HCT116 (cell line): ENCODE data around the gene PDE6D. TPM values are rescaled to one million over a fixed set of nuclear protein-coding genes. Genes with fewer than 3 reads are reported as not detected.
"Not testable (repeated sequence)": the region's sequence is repeated elsewhere in the genome, so short reads cannot be mapped to it uniquely, and the experiment has no call there.

Experiments
- ATAC-seq: fragments of 200-7000 bp; cut with Tn5 transposase; 2 replicates; pipeline ENCODE4 v1.9.1; 2020; ENCODE audit warnings: mild to moderate bottlenecking, moderate library complexity
- BruUV-seq: library from RNA; stranded (reverse); fragments of 400-500 nt; replicated peaks from 2 replicates; lab custom pipeline; 2021; lab: Mats Ljungman, UMichigan
- CTCF ChIA-PET: fragments of 300-600 bp; sonication (Branson Sonifier 250); formaldehyde crosslinking; loops from one replicate; lab custom pipeline; 2021; ENCODE audit warnings: antibody characterized with exemption; lab: Charles Lee
- POLR2A ChIA-PET: fragments of 300-600, 350-600 bp; sonication (Branson Sonifier 250); formaldehyde crosslinking; loops from one replicate; lab custom pipeline; 2021; ENCODE audit warnings: antibody characterized with exemption; lab: Charles Lee
- RAD21 ChIA-PET, 2 experiments: fragments of 300-600 bp; sonication (Branson Sonifier 250); formaldehyde crosslinking; loops; one replicate each; lab custom pipeline; 2023; ENCODE audit warnings: low total read pairs in 2 of 2; ENCODE audit not compliant: uncharacterized antibody in 2 of 2, unreplicated experiment in 2 of 2, low non-redundant PET in 1 of 2; lab: Charles Lee
- DNase-seq: peaks from one replicate; pipeline ENCODE4 v3.0.0-alpha.2; 2010; ENCODE audit warnings: low read depth, low spot score
- H2AFZ ChIP-seq: fragments of 200-600 bp; shearing (Covaris generic), sonication (generic); 2 replicates; pipeline ENCODE4 v1.6.1; 2017; ENCODE audit warnings: low read depth, mixed run types, mixed read lengths, antibody characterized with exemption, low read length; ENCODE audit not compliant: poor library complexity, severe bottlenecking
- H3K27ac ChIP-seq: 2 replicates; pipeline ENCODE4 v1.5.1; 2012; ENCODE audit warnings: low read depth, low read length
- H3K27me3 ChIP-seq: fragments of 200-600 bp; sonication (generic); 2 replicates; pipeline ENCODE4 v1.6.1; 2016; ENCODE audit warnings: mixed run types, low read length, mixed read lengths; ENCODE audit not compliant: insufficient read depth
- H3K36me3 ChIP-seq, 2 experiments: fragments of 200-500 bp in 1 of 2; fragments of 200-600 bp in 1 of 2; sonication (Bioruptor generic) in 1 of 2; sonication (generic) in 1 of 2; 2 replicates each; pipeline versions ENCODE4 v1.5.1 to v1.6.1; 2014 to 2016; ENCODE audit warnings: low read length in 2 of 2, inconsistent platforms in 1 of 2, mixed read lengths in 1 of 2, mixed run types in 1 of 2; ENCODE audit not compliant: insufficient read depth in 2 of 2, control insufficient read depth in 1 of 2
- H3K4me1 ChIP-seq, 2 experiments: fragments of 200-600 bp in 1 of 2; sonication (generic) in 1 of 2; 2 replicates each; pipeline versions ENCODE4 v1.5.1 to v1.6.1; 2012 to 2017; ENCODE audit warnings: low read length in 2 of 2, inconsistent platforms in 1 of 2, mild to moderate bottlenecking in 1 of 2, mixed read lengths in 1 of 2, mixed run types in 1 of 2, moderate library complexity in 1 of 2; ENCODE audit not compliant: insufficient read depth in 2 of 2, control insufficient read depth in 1 of 2
- H3K4me2 ChIP-seq: fragments of 200-600 bp; sonication (generic); 2 replicates; pipeline ENCODE4 v1.6.1; 2017; ENCODE audit warnings: mixed run types, low read length, mixed read lengths
- H3K4me3 ChIP-seq, 2 experiments: fragments of 200-600 bp in 1 of 2; sonication (generic) in 1 of 2; replicated peaks in 1 of 2; 2 replicates each; pipeline ENCODE4 v1.5.1; 2011 to 2016; ENCODE audit warnings: low read length in 2 of 2, control low read depth in 1 of 2, low read depth in 1 of 2, mild to moderate bottlenecking in 1 of 2, mixed read lengths in 1 of 2, mixed run types in 1 of 2
- H3K79me2 ChIP-seq: fragments of 200-600 bp; sonication (generic); 2 replicates; pipeline ENCODE4 v1.6.1; 2017; ENCODE audit warnings: mild to moderate bottlenecking, mixed run types, low read length, moderate library complexity, mixed read lengths; ENCODE audit not compliant: insufficient read depth
- H3K9ac ChIP-seq: fragments of 200-600 bp; sonication (generic); 2 replicates; pipeline ENCODE4 v1.6.1; 2016; ENCODE audit warnings: low read length, mixed read lengths
- H3K9me2 ChIP-seq: fragments of 200-600 bp; sonication (generic), shearing (Covaris generic); 2 replicates; pipeline ENCODE4 v1.6.1; 2017; ENCODE audit warnings: mixed run types, mild to moderate bottlenecking, moderate library complexity; ENCODE audit not compliant: insufficient read depth
- H3K9me3 ChIP-seq, 2 experiments: fragments of 200-500 bp in 1 of 2; fragments of 200-600 bp in 1 of 2; sonication (Bioruptor generic) in 1 of 2; sonication (generic) in 1 of 2; 2 replicates each; pipeline ENCODE4 v1.6.1; 2014 to 2017; ENCODE audit warnings: low read length in 2 of 2, mixed read lengths in 2 of 2, inconsistent platforms in 1 of 2, low read depth in 1 of 2, mild to moderate bottlenecking in 1 of 2, mixed run types in 1 of 2, moderate library complexity in 1 of 2; ENCODE audit not compliant: control insufficient read depth in 1 of 2, insufficient read depth in 1 of 2
- H4K20me1 ChIP-seq: fragments of 200-600 bp; sonication (generic), shearing (Covaris generic); 2 replicates; pipeline ENCODE4 v1.6.1; 2017; ENCODE audit warnings: mixed run types, mild to moderate bottlenecking, moderate library complexity; ENCODE audit not compliant: insufficient read depth
- EGR1 ChIP-seq: IDR thresholded peaks from 2 replicates; pipeline ENCODE4 v1.6.1; 2012; ENCODE audit warnings: low read depth
- ELF1 ChIP-seq: IDR thresholded peaks from 2 replicates; pipeline ENCODE4 v1.6.1; 2012; ENCODE audit warnings: low read depth, borderline replicate concordance
- EZH2 ChIP-seq: fragments of 200-600 bp; sonication (generic); IDR thresholded peaks from 2 replicates; pipeline ENCODE4 v1.6.1; 2017; ENCODE audit warnings: antibody characterized with exemption, mixed run types
- POLR2A ChIP-seq: IDR thresholded peaks from 2 replicates; pipeline ENCODE4 v1.7.0; 2011; ENCODE audit warnings: borderline replicate concordance; ENCODE audit not compliant: insufficient read depth, insufficient read length; ENCODE audit errors: extremely low read depth
- POLR2AphosphoS5 ChIP-seq: IDR thresholded peaks from 2 replicates; pipeline ENCODE4 v1.6.1; 2011; ENCODE audit warnings: mild to moderate bottlenecking, low read depth, low read length, moderate library complexity
- RAD21 ChIP-seq: IDR thresholded peaks from 2 replicates; pipeline ENCODE4 v1.6.1; 2012; ENCODE audit warnings: low read depth, mild to moderate bottlenecking
- SIN3A ChIP-seq: IDR thresholded peaks from 2 replicates; pipeline ENCODE4 v1.6.1; 2012; ENCODE audit warnings: low read depth
- SP1 ChIP-seq: IDR thresholded peaks from 2 replicates; pipeline ENCODE4 v1.6.1; 2012; ENCODE audit warnings: low read depth
- TCF7L2 ChIP-seq: IDR thresholded peaks from 2 replicates; pipeline ENCODE4 v1.7.0; 2011; ENCODE audit warnings: borderline replicate concordance, inconsistent platforms; ENCODE audit not compliant: insufficient read depth, insufficient read length; ENCODE audit errors: extremely low read depth
- YY1 ChIP-seq: IDR thresholded peaks from 2 replicates; pipeline ENCODE4 v1.6.1; 2011; ENCODE audit warnings: low read length, low read depth, moderate library complexity, mild to moderate bottlenecking; ENCODE audit not compliant: insufficient replicate concordance; ENCODE audit errors: extremely low read depth
- ZFX ChIP-seq: fragments of 450-650 bp; IDR thresholded peaks from 2 replicates; pipeline ENCODE4 v1.6.1; 2017
- ZNF274 ChIP-seq: fragments of 200-500 bp; sonication (Bioruptor generic); IDR thresholded peaks from 2 replicates; pipeline ENCODE4 v1.6.1; 2014; ENCODE audit warnings: mild to moderate bottlenecking, low read depth, low read length, inconsistent platforms
- intact Hi-C: fragments of 100-400 bp; cut with micrococcal nuclease; formaldehyde crosslinking; loops from 2 replicates; pipeline ENCODE4 v1.10.0; 2022
- total RNA-seq: library from RNA; stranded (reverse); gene quantifications from one replicate; pipeline ENCODE4 v1.2.1, GENCODE V29; 2021; ENCODE audit not compliant: unreplicated experiment
- TF ChIP-seq, protein P1 (sequence below): IDR thresholded peaks from 2 replicates; pipeline ENCODE4 v1.6.1; 2011; ENCODE audit warnings: mild to moderate bottlenecking, low read length, moderate library complexity; ENCODE audit not compliant: insufficient replicate concordance; ENCODE audit errors: extremely low read depth
- TF ChIP-seq, protein P2 (sequence below), 3 experiments: fragments of 200-600 bp in 1 of 3; sonication (generic) in 1 of 3; IDR thresholded peaks in 2 of 3; conservative IDR thresholded peaks in 1 of 3; 2 replicates each; pipeline ENCODE4 v1.5.1; 2012 to 2017; ENCODE audit warnings: low read depth in 2 of 3, low read length in 2 of 3, antibody characterized with exemption in 1 of 3, borderline replicate concordance in 1 of 3, control low read depth in 1 of 3, mild to moderate bottlenecking in 1 of 3, mixed read lengths in 1 of 3, mixed run types in 1 of 3, moderate library complexity in 1 of 3; ENCODE audit not compliant: insufficient read depth in 1 of 3

PDE6D gene
- total RNA-seq, 1 experiment from 2014 or later: 26.6 TPM

DNA sequence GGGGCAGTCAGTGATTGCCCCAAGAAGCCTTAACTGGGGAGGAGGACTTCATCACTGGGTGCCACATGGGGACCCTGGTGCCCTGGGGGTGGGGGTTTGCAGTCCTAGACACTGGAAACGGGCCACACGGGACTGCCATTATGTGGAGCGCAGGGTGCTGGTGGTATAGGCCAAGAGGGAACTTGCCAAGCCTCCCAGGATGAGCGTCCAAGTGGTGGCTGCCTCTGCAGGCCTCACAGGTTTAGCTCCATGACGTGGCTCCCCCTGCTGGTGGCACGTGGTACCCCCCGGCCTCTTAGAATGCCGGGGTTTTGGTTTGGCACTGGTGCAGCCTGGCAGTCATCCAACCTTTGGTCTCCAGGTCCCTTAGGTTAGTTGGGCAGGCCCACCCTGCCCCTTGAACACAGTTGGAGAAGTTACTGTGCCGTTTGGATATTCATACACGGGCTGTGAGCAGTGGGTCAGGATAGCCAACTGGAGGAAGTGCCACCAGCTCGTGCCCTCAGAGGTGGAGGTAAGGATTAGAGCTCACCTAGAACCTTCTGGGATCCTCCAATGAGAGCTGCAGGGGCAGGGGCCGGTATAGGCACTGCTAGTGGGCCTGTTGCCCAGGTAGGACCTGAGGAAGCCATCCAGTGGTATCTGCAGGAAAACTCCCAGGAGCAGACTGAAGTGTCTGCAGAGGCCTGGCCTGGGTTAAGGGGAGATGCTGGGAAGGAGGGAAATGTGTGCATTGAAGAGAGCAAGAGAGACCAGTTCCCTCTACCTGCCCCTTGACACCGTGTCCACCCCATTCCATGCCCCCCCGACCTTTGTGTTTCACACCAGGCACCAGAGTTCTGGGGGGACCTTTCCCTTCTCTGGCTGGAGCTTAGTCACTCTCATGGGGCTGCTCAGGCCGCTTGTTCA, 67.1 kb downstream of the PDE6D start:
- H3K4me2 ChIP-seq: peak overlapping the region; percentile 26
- BruUV-seq: no TSS peak
- no peak overlapping the region for H2AFZ ChIP-seq
- no peaks in the 10 kb centered on the region for H3K9me2 ChIP-seq
- H4K20me1 ChIP-seq: peaks cover 26% of the 10 kb centered on the region; the same call in 1 of the 2 replicates
- H3K79me2 ChIP-seq: peaks cover 37% of the 10 kb centered on the region
- ATAC-seq: peak; percentile 57
- TF ChIP-seq YY1: peak; percentile 31
- TF ChIP-seq EGR1: no peak
- peak; percentile 45 for TF ChIP-seq TCF7L2
- no peak for TF ChIP-seq ELF1
- TF ChIP-seq, protein P1, sequence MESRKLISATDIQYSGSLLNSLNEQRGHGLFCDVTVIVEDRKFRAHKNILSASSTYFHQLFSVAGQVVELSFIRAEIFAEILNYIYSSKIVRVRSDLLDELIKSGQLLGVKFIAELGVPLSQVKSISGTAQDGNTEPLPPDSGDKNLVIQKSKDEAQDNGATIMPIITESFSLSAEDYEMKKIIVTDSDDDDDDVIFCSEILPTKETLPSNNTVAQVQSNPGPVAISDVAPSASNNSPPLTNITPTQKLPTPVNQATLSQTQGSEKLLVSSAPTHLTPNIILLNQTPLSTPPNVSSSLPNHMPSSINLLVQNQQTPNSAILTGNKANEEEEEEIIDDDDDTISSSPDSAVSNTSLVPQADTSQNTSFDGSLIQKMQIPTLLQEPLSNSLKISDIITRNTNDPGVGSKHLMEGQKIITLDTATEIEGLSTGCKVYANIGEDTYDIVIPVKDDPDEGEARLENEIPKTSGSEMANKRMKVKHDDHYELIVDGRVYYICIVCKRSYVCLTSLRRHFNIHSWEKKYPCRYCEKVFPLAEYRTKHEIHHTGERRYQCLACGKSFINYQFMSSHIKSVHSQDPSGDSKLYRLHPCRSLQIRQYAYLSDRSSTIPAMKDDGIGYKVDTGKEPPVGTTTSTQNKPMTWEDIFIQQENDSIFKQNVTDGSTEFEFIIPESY: peak; percentile 65
- no peak for TF ChIP-seq SIN3A
- peak; percentile 98 for TF ChIP-seq POLR2AphosphoS5
- TF ChIP-seq RAD21: no peak
- TF ChIP-seq ZNF274: no peak
- no peak for TF ChIP-seq SP1
- TF ChIP-seq ZFX: peak; percentile 53
- no peak for TF ChIP-seq POLR2A
- no peak for TF ChIP-seq EZH2
- TF ChIP-seq, protein P2, sequence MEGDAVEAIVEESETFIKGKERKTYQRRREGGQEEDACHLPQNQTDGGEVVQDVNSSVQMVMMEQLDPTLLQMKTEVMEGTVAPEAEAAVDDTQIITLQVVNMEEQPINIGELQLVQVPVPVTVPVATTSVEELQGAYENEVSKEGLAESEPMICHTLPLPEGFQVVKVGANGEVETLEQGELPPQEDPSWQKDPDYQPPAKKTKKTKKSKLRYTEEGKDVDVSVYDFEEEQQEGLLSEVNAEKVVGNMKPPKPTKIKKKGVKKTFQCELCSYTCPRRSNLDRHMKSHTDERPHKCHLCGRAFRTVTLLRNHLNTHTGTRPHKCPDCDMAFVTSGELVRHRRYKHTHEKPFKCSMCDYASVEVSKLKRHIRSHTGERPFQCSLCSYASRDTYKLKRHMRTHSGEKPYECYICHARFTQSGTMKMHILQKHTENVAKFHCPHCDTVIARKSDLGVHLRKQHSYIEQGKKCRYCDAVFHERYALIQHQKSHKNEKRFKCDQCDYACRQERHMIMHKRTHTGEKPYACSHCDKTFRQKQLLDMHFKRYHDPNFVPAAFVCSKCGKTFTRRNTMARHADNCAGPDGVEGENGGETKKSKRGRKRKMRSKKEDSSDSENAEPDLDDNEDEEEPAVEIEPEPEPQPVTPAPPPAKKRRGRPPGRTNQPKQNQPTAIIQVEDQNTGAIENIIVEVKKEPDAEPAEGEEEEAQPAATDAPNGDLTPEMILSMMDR (IDR thresholded peaks at IDR 0.05 in 2 of 3, conservative IDR thresholded peaks at IDR 0.05 in 1 of 3; ENCODE audit: borderline replicate concordance in 1 of 3, insufficient read depth in 1 of 3, low read depth in 2 of 3, low read length in 2 of 3): peak in 2 of 3 experiments; percentile 88 to 91; a peak in 4 of 6 replicates
- TF ChIP-seq, all 23 proteins: peak for 6
- H3K9ac ChIP-seq: peak overlapping the region; percentile 57
- intact Hi-C loops: loop anchor here (1.0 to 2.0 kb wide), 3 partner anchors 66 to 151 kb away; no protein-coding TSS in a partner anchor
- CTCF ChIA-PET: interaction anchor here (0.6 to 5.7 kb wide), 26 partner anchors 11 to 250 kb away, joined by 3 to 185 read pairs (median 4); partner anchors contain the start of gene NCL
- RAD21 ChIA-PET: interaction anchor here (0.8 to 4.2 kb wide), 7 partner anchors 36 to 102 kb away, joined by 3 to 31 read pairs (median 9); no protein-coding TSS in a partner anchor
- peaks cover 27 to 70% of the 10 kb centered on the region in 2 experiments for H3K4me1 ChIP-seq
- DNase-seq: peak; percentile 92
- H3K27ac ChIP-seq: peak overlapping the region; percentile 68
- no peaks in the 10 kb centered on the region for H3K27me3 ChIP-seq
- H3K36me3 ChIP-seq: peaks cover 19 to 33% of the 10 kb centered on the region in 2 experiments
- POLR2A ChIA-PET: interaction anchor here (0.6 to 6.5 kb wide), 19 partner anchors 10 to 337 kb away, joined by 3 to 50 read pairs (median 4); partner anchors contain the start of gene NCL
- H3K9me3 ChIP-seq: no peaks in the 10 kb centered on the region
- H3K4me3 ChIP-seq: no peak overlapping the region

DNA sequence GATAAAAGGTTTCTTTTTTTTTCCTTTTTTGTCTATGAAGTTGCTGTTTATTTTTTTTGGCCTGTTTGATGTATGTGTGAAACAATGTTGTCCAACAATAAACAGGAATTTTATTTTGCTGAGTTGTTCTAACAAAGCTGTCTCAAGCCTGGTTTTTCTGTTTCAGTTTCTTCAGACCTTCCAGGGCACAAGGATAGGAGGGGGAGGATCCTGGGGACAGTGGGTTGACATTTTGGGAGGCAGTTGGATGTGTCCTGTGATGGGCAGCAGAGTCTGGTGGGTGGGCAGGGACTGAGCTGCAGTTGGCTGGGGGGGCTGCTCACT, 67.7 kb downstream of the PDE6D start:
- H2AFZ ChIP-seq, intact Hi-C loops, DNase-seq, BruUV-seq, H3K9me3 ChIP-seq, H3K27me3 ChIP-seq, H3K4me3 ChIP-seq, H3K9me2 ChIP-seq: not testable (repeated sequence)
- RAD21 ChIA-PET: interaction anchor here (2.2 to 4.2 kb wide), 4 partner anchors 36 to 101 kb away, joined by 9 to 31 read pairs (median 14); no protein-coding TSS in a partner anchor
- peaks cover 27 to 70% of the 10 kb centered on the region in 2 experiments for H3K4me1 ChIP-seq
- peaks cover 19 to 38% of the 10 kb centered on the region in 2 experiments for H3K36me3 ChIP-seq
- CTCF ChIA-PET: interaction anchor here (0.6 to 5.7 kb wide), 17 partner anchors 12 to 249 kb away, joined by 3 to 185 read pairs (median 6); partner anchors contain the start of gene NCL
- peaks cover 43% of the 10 kb centered on the region for H3K79me2 ChIP-seq
- peak overlapping the region; percentile 57 for H3K9ac ChIP-seq
- H4K20me1 ChIP-seq: peaks cover 31% of the 10 kb centered on the region; the same call in 1 of the 2 replicates
- ATAC-seq: peak; percentile 11
- peak overlapping the region; percentile 68 for H3K27ac ChIP-seq
- H3K4me2 ChIP-seq: peak overlapping the region; percentile 26; the same call in 1 of the 2 replicates
- POLR2A ChIA-PET: interaction anchor here (0.6 to 6.5 kb wide), 16 partner anchors 11 to 336 kb away, joined by 3 to 50 read pairs (median 6); partner anchors contain the start of gene NCL
